Measurements from ENCODE around the gene TCEA2.
"Not testable (repeated sequence)": the region's sequence is repeated elsewhere in the genome, so short reads cannot be mapped to it uniquely, and the experiment has no call there.

The TCEA2 gene

DNA sequence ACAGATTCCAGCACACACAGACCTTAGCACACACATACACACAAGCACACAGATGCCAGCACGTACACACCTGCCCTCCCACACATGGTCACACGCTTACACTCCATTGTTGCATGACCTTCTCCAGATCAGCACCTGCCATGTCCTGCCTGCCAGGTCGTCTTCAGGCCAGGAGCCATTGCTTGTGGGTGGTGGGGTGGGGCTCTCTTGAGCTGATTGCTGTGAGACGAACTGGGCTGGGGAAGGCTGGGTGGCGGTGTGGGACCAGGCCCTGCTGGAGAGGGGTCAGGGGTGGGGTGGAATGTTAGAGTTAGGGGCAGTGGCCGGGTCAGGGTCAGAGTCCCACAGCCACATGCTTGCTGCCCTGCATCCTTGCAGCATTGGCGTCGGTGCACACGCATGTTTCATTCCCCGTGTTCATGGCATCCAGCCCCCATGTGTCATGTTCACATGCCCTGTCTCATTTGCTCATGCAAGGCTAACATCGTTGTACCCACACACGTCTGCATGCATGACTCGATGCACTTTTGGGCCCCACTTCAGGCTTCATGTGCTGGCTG, 50.9 kb downstream of the TCEA2 start:
- DNase-seq (ENCODE audit: insufficient read length, low spot score) (no peak), FAIRE-seq (no peak)
- TF ChIP-seq, protein P1, sequence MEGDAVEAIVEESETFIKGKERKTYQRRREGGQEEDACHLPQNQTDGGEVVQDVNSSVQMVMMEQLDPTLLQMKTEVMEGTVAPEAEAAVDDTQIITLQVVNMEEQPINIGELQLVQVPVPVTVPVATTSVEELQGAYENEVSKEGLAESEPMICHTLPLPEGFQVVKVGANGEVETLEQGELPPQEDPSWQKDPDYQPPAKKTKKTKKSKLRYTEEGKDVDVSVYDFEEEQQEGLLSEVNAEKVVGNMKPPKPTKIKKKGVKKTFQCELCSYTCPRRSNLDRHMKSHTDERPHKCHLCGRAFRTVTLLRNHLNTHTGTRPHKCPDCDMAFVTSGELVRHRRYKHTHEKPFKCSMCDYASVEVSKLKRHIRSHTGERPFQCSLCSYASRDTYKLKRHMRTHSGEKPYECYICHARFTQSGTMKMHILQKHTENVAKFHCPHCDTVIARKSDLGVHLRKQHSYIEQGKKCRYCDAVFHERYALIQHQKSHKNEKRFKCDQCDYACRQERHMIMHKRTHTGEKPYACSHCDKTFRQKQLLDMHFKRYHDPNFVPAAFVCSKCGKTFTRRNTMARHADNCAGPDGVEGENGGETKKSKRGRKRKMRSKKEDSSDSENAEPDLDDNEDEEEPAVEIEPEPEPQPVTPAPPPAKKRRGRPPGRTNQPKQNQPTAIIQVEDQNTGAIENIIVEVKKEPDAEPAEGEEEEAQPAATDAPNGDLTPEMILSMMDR (IDR thresholded peaks at IDR 0.05; ENCODE audit: insufficient read depth, missing control alignments): no peak

DNA sequence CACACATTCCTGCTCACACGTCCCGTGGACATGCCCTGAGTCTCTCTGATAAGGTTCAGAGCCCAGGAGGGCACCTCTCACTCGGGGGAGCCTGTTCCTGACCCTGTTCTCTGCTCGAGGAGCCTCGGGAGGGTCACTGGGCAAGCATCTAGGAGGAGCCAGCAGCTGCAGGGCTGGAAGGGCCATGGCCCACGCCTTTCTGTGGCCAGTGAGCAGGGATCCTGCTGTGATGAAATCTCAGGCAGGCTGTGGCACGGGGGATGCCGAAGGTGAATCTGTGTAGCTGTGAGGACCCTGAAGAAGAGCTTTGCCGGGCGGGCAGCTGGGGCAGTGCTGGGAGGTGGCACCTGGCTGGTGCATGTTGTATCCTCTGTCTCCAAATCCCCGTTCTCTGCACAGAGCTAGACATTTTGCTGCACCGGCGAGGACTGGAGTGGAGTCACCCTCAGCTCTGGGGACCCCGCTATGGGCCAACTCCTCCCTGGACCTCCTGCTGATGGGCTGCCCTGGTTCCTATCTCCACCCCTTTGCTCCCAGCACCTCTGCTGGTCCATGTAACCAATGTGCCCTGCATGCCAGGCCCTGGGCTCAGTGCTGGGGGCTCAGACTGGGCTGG, 51.5 kb downstream of the TCEA2 start:
- DNase-seq (ENCODE audit: insufficient read length, low spot score) (no peak), FAIRE-seq (no peak)
- TF ChIP-seq, protein P1 (IDR thresholded peaks at IDR 0.05; ENCODE audit: insufficient read depth, missing control alignments): no peak

DNA sequence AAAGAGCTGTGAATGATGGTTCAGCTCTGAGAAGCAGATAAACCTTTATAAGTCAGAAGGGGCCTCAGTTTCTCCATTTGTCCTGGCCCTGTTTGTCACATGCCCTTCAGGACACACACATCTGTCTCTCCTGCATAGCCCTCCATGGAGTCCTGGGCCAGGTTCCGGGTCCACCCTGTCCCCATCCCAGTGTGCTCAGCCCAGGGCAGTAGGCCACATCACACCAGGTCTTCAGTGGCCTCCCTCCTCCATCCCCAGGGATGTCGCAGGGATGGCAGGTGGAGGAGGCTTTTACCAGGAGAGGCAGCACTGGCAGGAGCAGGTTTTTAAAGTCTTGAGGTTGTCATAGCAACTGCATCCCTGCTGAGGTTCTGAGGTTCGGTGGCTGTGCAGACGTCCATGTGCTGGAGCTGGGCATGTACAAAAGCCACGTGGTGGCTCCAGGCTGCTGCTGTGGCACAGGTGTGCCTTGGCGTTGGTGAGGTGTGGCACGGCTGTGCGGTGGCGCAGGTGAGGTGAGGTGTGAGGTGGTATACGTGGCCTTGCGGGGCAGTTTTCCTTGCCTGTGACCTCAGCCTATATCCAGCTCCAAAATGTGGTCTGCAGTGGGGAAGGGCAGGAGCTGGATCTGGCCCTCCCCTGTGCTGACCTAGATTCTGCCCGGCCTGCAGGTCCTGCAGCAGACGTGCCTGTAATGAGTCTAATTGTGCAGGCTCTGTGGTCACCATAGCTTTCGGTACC, 52.3 kb downstream of the TCEA2 start:
- FAIRE-seq: no peak
- TF ChIP-seq, protein P1 (IDR thresholded peaks at IDR 0.05; ENCODE audit: insufficient read depth, missing control alignments): no peak
- no peak for DNase-seq (ENCODE audit: insufficient read length, low spot score)

DNA sequence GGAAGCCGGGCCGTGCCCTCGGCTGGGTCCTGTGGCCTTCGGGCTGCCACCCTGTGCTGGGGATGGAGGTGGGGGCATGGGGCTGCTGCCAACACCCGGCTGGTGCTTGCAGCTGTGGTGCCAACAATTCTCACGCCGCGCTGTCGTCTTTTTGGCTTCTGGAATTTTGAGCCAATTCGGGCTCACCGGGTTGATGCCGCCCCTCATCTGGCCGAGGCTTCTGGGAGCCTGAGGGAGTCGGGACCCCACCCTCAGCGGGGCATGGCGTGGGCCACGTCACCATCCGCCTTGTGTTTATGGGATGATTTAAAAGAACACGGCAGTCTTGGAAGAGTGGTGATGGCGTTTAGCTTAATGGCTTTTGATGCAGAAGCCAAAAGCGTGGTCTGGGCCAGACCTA, 53.0 kb downstream of the TCEA2 start:
- no peak for DNase-seq (ENCODE audit: insufficient read length, low spot score)
- TF ChIP-seq, protein P1 (IDR thresholded peaks at IDR 0.05; ENCODE audit: insufficient read depth, missing control alignments): no peak
- no peak for FAIRE-seq

DNA sequence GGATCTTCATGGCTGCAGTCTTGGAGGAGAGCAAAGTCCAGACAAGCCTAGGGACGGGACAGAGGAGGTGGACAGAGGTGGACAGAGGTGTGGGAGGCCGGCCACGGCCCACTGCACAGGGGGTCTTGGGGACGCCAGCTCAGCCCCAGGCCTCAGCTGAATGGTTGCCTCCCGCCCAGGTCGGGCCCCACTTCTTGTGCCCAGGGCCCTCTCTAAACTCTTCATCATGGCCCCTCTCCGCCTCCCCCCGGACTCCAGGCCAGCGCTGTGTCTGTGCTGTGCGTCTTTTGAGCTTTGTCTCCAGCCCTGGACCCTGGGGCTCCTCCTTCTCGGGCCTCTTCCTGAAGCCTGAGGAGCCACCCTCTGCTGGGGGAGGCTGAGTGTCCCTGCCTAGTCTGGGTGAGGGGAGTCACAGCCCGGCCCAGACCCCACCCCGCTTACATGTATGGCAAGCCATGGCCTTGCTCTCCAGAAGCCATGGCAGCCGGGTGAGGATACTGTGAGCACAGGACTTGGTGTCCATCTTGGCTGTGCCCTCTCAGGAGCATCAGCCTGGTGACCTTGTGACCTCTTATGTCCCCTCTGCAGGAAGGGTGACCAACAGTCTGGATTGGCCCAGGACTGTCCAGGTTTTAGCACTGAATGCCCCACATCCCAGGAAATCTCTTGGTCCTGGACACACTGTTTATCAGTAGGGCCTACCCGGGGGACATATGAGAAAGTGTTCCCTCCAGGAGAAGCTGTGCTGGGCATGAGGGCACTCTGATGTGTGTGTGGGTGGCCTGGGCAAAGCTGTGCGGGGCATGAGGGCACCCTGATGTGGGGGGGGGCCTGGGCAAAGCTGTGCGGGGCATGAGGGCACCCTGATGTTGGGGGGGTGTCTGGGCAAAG, 53.8 kb downstream of the TCEA2 start:
- FAIRE-seq: no peak
- no peak for DNase-seq (ENCODE audit: insufficient read length, low spot score)
- TF ChIP-seq, protein P1 (IDR thresholded peaks at IDR 0.05; ENCODE audit: insufficient read depth, missing control alignments): no peak

DNA sequence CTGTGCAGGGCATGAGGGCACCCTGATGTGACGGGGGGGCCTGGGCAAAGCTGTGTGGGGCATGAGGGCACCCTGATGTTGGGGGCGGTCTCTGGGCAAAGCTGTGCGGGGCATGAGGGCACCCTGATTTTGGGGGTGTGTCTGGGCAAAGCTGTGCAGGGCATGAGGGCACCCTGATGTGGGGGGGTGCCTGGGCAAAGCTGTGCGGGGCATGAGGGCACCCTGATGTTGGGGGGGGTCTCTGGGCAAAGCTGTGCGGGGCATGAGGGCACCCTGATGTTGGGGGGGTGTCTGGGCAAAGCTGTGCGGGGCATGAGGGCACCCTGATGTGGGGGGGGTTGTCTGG, 54.4 kb downstream of the TCEA2 start:
- not testable (repeated sequence) for DNase-seq (ENCODE audit: insufficient read length, low spot score); FAIRE-seq

DNA sequence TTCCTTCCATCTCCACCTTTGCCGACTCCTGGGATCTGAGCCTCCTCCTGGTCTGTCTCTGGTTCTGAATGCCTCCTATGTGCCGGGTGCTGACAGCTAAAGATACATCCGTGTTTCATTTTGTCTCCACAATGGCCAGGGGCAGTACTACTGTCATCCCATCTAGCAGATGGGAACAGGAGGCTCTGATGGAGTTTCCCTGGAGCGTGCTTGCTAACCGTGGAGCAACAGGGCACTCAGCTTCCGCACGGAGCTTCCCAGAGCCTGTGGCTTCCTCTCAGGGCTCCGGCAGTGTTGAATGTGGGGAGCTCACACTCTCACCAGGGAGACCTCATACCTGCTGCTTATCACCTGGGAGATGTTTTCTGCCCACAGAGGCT, 56.3 kb downstream of the TCEA2 start:
- FAIRE-seq (no peak), DNase-seq (ENCODE audit: insufficient read length, low spot score) (no peak)
- TF ChIP-seq, protein P1 (IDR thresholded peaks at IDR 0.05; ENCODE audit: insufficient read depth, missing control alignments): no peak

Measured in D721Med (cell line).